ENCODE results near the gene SLC19A2. TPM values are rescaled to one million over a fixed set of nuclear protein-coding genes. Genes with fewer than 3 reads are reported as not detected.
"Not testable (repeated sequence)": the region's sequence is repeated elsewhere in the genome, so short reads cannot be mapped to it uniquely, and the experiment has no call there.

Gene SLC19A2
- total and polyA plus RNA-seq, 2 donors (not counting 3 experiments of a cell fraction or from before 2014, with no cell fraction given): 5.2 to 5.4 TPM

DNA sequence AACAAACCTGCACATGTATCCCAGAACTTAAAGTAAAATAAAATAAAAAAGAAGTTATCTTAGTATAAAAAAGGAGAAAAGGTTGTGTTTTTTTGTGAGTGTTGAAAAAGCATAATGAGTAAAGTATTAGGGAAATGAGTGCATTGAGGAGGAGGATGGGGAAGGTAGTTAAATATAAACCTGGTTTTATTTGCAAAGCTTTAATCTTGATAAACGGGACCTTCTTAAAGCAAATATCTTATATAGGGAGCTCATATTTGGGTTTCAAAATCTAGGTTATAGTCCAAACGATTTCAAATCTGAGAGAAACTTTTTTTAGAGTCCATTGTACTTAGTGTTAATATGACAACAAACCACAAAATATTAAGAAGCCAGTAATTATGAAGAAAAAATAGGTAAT, 21.7 kb upstream of the SLC19A2 start:
- Histone ChIP-seq H3K4me3 (replicated peaks in 1 of 3; ENCODE audit: insufficient read depth in 1 of 3, low read depth in 1 of 3, low read length in 3 of 3) (no peak overlapping the region), H3K9me3 (replicated peaks; ENCODE audit: control insufficient read depth, insufficient read depth, low read length) (no peaks in the 10 kb centered on the region), H3K36me3 (ENCODE audit: control insufficient read depth in 2 of 2, extremely low read depth in 1 of 2, insufficient read depth in 2 of 2, low read length in 2 of 2) (no peaks in the 10 kb centered on the region), H3K27ac (ENCODE audit: insufficient read depth, low read depth, low read length) (no peak overlapping the region), H3K27me3 (ENCODE audit: control insufficient read depth in 2 of 2, insufficient read depth in 2 of 2, low read length in 2 of 2) (no peaks in the 10 kb centered on the region), H3K4me1 (ENCODE audit: control insufficient read depth, extremely low read depth, insufficient read depth, low read length) (peaks cover 35% of the 10 kb centered on the region), H3K9me1 (replicated peaks; ENCODE audit: control insufficient read depth, extremely low read depth, insufficient read depth, low read length) (no peaks in the 10 kb centered on the region), H3K9ac (replicated peaks; ENCODE audit: extremely low read depth, insufficient read depth, low read length) (no peak overlapping the region), H3K79me2 (ENCODE audit: control insufficient read depth, insufficient read depth, low read length) (no peaks in the 10 kb centered on the region), H3K4me2 (ENCODE audit: insufficient read depth, low read length) (no peak overlapping the region), H4K20me1 (replicated peaks; ENCODE audit: control insufficient read depth, extremely low read depth, insufficient read depth, low read length) (no peaks in the 10 kb centered on the region), H2AFZ (ENCODE audit: low read depth, low read length) (no peak overlapping the region)
- dilution Hi-C loops (cut with MboI; ENCODE audit: extremely low pct_ligation_motif_present, low sequenced_read_pairs): no loop called here
- TF ChIP-seq JUN (IDR thresholded peaks at IDR 0.05; ENCODE audit: borderline replicate concordance, insufficient read depth, insufficient read length, low read depth) (no peak), POLR2A (IDR thresholded peaks at IDR 0.05; ENCODE audit: low read depth, low read length) (no peak), EZH2 (IDR thresholded peaks at IDR 0.05; ENCODE audit: borderline replicate concordance, low read depth, low read length, severe bottlenecking) (no peak), CTCF (IDR thresholded peaks at IDR 0.05; ENCODE audit: extremely low read depth in 1 of 2, insufficient read depth in 1 of 2, low read depth in 1 of 2, low read length in 2 of 2) (no peak), FOS (IDR thresholded peaks at IDR 0.05; ENCODE audit: borderline replicate concordance, insufficient read depth, low read length) (no peak), MAX (IDR thresholded peaks at IDR 0.05; ENCODE audit: insufficient read depth, insufficient read length) (no peak), MYC (IDR thresholded peaks at IDR 0.05; ENCODE audit: low read depth, low read length) (no peak), GATA2 (IDR thresholded peaks at IDR 0.05; ENCODE audit: insufficient read depth, insufficient read length, low read depth, low read length) (no peak), POLR2AphosphoS5 (IDR thresholded peaks at IDR 0.05; ENCODE audit: insufficient read depth, low read depth, low read length) (no peak)
- ChIA-PET POLR2A (no interaction called here), CTCF (interaction anchor here (1.4 to 3.3 kb wide), 2 partner anchors 22 to 39 kb away, joined by 3 to 10 read pairs; partner anchors contain the start of gene SLC19A2)
- FAIRE-seq (no peak), DNase-seq (ENCODE audit: low read depth, low spot score) (no peak)
- intact Hi-C loops (cut with micrococcal nuclease): no loop called here
- no TSS peak for BruUV-seq (replicated peaks)

DNA sequence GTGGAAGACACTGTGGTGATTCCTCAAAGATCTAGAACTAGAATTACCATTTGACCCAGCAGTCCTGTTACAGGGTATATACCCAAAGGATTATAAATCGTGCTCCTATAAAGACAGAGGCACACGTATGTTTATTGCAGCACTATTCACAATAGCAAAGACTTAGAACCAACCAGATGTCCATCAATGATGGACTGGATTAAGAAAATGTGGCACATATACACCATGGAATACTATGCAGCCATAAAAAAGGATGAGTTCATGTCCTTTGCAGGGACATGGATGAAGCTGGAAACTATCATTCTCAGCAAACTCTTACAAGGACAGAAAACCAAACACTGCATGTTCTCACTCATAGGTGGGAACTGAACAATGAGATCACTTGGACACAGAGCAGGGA, 17.9 kb upstream of the SLC19A2 start:
- H3K4me3 ChIP-seq (replicated peaks in 1 of 3; ENCODE audit: insufficient read depth in 1 of 3, low read depth in 1 of 3, low read length in 3 of 3); intact Hi-C loops (cut with micrococcal nuclease); H2AFZ ChIP-seq (ENCODE audit: low read depth, low read length); H3K9me3 ChIP-seq (replicated peaks; ENCODE audit: control insufficient read depth, insufficient read depth, low read length); DNase-seq (ENCODE audit: low read depth, low spot score); dilution Hi-C loops (cut with MboI; ENCODE audit: extremely low pct_ligation_motif_present, low sequenced_read_pairs); H3K9me1 ChIP-seq (replicated peaks; ENCODE audit: control insufficient read depth, extremely low read depth, insufficient read depth, low read length); H3K36me3 ChIP-seq (ENCODE audit: control insufficient read depth in 2 of 2, extremely low read depth in 1 of 2, insufficient read depth in 2 of 2, low read length in 2 of 2); H3K4me2 ChIP-seq (ENCODE audit: insufficient read depth, low read length); H3K4me1 ChIP-seq (ENCODE audit: control insufficient read depth, extremely low read depth, insufficient read depth, low read length); H3K79me2 ChIP-seq (ENCODE audit: control insufficient read depth, insufficient read depth, low read length); CTCF ChIA-PET; H3K9ac ChIP-seq (replicated peaks; ENCODE audit: extremely low read depth, insufficient read depth, low read length); H3K27ac ChIP-seq (ENCODE audit: insufficient read depth, low read depth, low read length); FAIRE-seq; H4K20me1 ChIP-seq (replicated peaks; ENCODE audit: control insufficient read depth, extremely low read depth, insufficient read depth, low read length); H3K27me3 ChIP-seq (ENCODE audit: control insufficient read depth in 2 of 2, insufficient read depth in 2 of 2, low read length in 2 of 2); POLR2A ChIA-PET; BruUV-seq (replicated peaks): not testable (repeated sequence)

Data from endothelial cell of umbilical vein (primary cell).